ENCODE results near the gene GLYATL3. TPM values are rescaled to one million over a fixed set of nuclear protein-coding genes. Genes with fewer than 3 reads are reported as not detected.

GLYATL3 gene
- total RNA-seq, 2 experiments from 2014 or later, result not detected

DNA sequence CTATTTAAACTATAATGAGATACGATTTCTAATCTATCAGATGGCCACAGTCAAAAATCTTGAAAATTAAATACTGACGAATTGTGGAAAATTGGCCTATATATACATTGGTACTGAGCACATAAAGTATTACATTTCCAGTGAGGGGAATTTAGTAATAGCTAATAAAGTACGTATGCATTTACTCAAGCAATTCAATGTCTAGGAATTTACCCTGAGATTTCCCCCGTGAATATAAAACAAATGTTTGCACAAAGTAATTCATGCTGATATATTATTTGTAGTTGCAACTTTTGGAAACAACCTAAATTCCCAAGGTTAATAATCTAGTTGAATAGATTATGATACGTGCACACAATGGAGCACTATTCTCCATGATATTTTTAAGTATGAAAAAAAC is 36.1 kb downstream of the GLYATL3 start:
- H3K36me3 Mint-ChIP-seq (ENCODE audit: low read depth), result no peaks in the 10 kb centered on the region
- POLR2A ChIA-PET, result interaction anchor here (0.8 kb wide), 1 partner anchor 61 kb away, joined by 3 read pairs; no protein-coding TSS in a partner anchor
- no peak overlapping the region for H3K27ac Mint-ChIP-seq
- H3K4me1 Mint-ChIP-seq (ENCODE audit: low read depth), result no peaks in the 10 kb centered on the region
- CTCF ChIA-PET, result no interaction called here
- TF ChIP-seq, protein P1, sequence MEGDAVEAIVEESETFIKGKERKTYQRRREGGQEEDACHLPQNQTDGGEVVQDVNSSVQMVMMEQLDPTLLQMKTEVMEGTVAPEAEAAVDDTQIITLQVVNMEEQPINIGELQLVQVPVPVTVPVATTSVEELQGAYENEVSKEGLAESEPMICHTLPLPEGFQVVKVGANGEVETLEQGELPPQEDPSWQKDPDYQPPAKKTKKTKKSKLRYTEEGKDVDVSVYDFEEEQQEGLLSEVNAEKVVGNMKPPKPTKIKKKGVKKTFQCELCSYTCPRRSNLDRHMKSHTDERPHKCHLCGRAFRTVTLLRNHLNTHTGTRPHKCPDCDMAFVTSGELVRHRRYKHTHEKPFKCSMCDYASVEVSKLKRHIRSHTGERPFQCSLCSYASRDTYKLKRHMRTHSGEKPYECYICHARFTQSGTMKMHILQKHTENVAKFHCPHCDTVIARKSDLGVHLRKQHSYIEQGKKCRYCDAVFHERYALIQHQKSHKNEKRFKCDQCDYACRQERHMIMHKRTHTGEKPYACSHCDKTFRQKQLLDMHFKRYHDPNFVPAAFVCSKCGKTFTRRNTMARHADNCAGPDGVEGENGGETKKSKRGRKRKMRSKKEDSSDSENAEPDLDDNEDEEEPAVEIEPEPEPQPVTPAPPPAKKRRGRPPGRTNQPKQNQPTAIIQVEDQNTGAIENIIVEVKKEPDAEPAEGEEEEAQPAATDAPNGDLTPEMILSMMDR (IDR thresholded peaks at IDR 0.05), result no peak
- ATAC-seq, result no peak
- intact Hi-C loops (cut with micrococcal nuclease), result no loop called here
- no peaks in the 10 kb centered on the region for H3K9me3 Mint-ChIP-seq
- H3K27me3 Mint-ChIP-seq, result peaks cover 1% of the 10 kb centered on the region
- no peak for DNase-seq
- H3K4me3 Mint-ChIP-seq, result no peak overlapping the region

DNA sequence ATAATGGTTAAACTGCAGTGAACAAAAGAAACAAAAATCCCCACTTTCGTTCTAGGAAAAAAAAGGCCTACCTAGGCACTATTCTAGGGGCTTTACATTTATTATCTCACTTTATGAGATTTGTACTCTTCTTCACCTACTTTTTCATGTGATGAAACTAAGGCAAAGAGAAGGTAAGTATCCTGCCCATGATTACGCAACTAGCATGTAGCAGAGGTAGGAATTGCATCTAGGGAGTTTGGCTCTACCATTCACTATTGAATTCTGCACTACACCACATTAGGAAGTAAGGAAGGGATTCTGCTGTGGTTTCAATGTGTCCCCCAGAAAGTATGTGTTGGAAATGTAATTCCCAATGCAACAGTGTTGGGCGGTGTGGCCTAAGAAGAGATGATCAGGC is 39.4 kb downstream of the GLYATL3 start:
- Mint-ChIP-seq H3K4me1 (ENCODE audit: low read depth) (peaks cover 2% of the 10 kb centered on the region), H3K27ac (no peak overlapping the region), H3K9me3 (no peaks in the 10 kb centered on the region), H3K27me3 (no peaks in the 10 kb centered on the region), H3K4me3 (no peak overlapping the region), H3K36me3 (ENCODE audit: low read depth) (no peaks in the 10 kb centered on the region)
- intact Hi-C loops (cut with micrococcal nuclease), result no loop called here
- DNase-seq (no peak), ATAC-seq (no peak)
- TF ChIP-seq, protein P1 (IDR thresholded peaks at IDR 0.05), result no peak
- POLR2A ChIA-PET, result no interaction called here
- CTCF ChIA-PET, result no interaction called here

DNA sequence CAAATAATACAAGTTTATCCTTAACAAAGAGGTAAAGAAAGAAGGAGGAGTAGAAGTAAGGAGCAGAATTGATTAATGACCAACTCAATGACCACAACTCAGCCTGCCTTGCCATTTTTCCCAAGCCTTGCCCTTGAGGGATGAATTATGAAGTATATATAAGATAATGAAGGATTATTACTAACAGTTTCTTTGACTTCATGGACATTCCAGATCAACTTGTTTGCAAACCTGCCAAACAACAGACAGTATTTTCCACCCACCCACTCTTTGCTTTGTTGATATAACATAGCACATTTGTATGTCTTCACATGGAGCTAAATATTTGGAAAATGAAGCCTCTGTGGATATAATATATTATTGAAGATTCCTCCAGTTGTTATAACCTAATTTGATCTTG is 40.9 kb downstream of the GLYATL3 start:
- intact Hi-C loops (cut with micrococcal nuclease), result no loop called here
- Mint-ChIP-seq H3K27me3 (no peaks in the 10 kb centered on the region), H3K4me3 (no peak overlapping the region), H3K36me3 (ENCODE audit: low read depth) (no peaks in the 10 kb centered on the region), H3K9me3 (no peaks in the 10 kb centered on the region), H3K4me1 (ENCODE audit: low read depth) (peaks cover 2% of the 10 kb centered on the region), H3K27ac (no peak overlapping the region)
- ChIA-PET POLR2A (no interaction called here), CTCF (interaction anchor here (1.2 to 2.1 kb wide), 2 partner anchors 9 to 66 kb away, joined by 4 to 10 read pairs; no protein-coding TSS in a partner anchor)
- ATAC-seq (no peak), DNase-seq (no peak)
- TF ChIP-seq, protein P1 (IDR thresholded peaks at IDR 0.05), result no peak

DNA sequence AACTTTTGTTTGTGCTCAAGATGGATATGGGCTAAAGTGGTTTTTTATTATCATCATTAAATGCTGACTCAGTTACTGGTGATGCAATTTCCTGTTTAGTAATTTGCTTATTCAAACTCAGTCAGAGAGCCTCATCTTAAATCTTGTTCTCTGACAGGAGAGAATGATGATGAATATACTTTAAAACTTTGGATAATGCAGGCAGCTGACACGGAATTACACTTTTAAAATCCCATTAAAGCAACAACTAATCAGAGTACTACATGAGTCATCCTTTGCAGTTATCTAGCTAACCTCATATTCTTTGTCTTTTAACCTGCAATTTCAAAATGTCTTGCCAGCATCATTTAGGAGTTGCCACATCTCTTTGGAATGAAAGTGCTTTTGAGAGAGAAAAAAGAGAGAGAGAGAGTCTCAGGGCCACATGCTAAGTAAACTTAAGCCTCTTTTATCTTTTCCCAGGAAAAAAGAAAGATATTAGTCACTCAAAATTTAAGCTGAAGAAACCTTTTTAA is 41.5 kb downstream of the GLYATL3 start:
- Mint-ChIP-seq H3K36me3 (ENCODE audit: low read depth) (no peaks in the 10 kb centered on the region), H3K27me3 (no peaks in the 10 kb centered on the region), H3K9me3 (no peaks in the 10 kb centered on the region), H3K27ac (no peak overlapping the region), H3K4me1 (ENCODE audit: low read depth) (peaks cover 2% of the 10 kb centered on the region), H3K4me3 (no peak overlapping the region)
- DNase-seq, result no peak
- ChIA-PET CTCF (interaction anchor here (0.9 to 2.1 kb wide), 2 partner anchors 9 to 66 kb away, joined by 5 to 10 read pairs; no protein-coding TSS in a partner anchor), POLR2A (no interaction called here)
- intact Hi-C loops (cut with micrococcal nuclease), result no loop called here
- no peak for ATAC-seq
- TF ChIP-seq, protein P1 (IDR thresholded peaks at IDR 0.05), result no peak

DNA sequence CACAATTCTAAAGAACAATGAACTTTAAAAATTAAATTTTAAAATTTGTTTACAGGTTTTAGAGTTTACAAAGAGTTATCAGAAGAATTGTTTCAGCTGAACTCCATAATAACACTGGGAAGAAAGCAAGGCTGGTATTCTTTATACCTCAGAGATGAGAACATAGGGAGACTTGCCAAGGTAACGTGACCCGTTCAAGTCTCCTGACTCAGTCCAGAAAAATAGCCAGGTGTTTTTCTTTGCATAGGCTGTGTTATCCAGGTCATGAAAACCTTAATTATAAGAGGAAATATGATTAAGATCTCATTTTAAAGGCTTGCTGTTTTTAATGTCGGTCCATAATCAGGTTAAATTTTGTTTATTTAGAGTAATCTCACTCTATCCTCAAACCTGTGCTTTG is 42.2 kb downstream of the GLYATL3 start:
- Mint-ChIP-seq H3K4me1 (ENCODE audit: low read depth) (peaks cover 2% of the 10 kb centered on the region), H3K27me3 (no peaks in the 10 kb centered on the region), H3K27ac (no peak overlapping the region), H3K4me3 (no peak overlapping the region), H3K9me3 (no peaks in the 10 kb centered on the region), H3K36me3 (ENCODE audit: low read depth) (no peaks in the 10 kb centered on the region)
- ChIA-PET CTCF (interaction anchor here (0.9 to 2.1 kb wide), 2 partner anchors 10 to 65 kb away, joined by 5 to 10 read pairs; no protein-coding TSS in a partner anchor), POLR2A (no interaction called here)
- TF ChIP-seq, protein P1 (IDR thresholded peaks at IDR 0.05), result no peak
- no peak for DNase-seq
- intact Hi-C loops (cut with micrococcal nuclease), result no loop called here
- no peak for ATAC-seq
